HG03457 (cell line): Measurements from ENCODE around the gene PRELID1.
"Not testable (repeated sequence)": the region's sequence is repeated elsewhere in the genome, so short reads cannot be mapped to it uniquely, and the experiment has no call there.

ENCODE experiments used
- ATAC-seq: cut with Tn5 transposase; IDR thresholded peaks from one replicate; pipeline ENCODE4 v1.9.1; 2021; ENCODE audit warnings: moderate number of reproducible peaks; ENCODE audit not compliant: unreplicated experiment

The PRELID1 gene

GRCh38 chr5:177299697-177300096 is 3.9 kb upstream of the PRELID1 start:
- ATAC-seq, result no peak

- peak; percentile 37 for ATAC-seq
Observed at GRCh38 chr5:177300236-177300880, 3.2 kb upstream of the PRELID1 start.

DNA sequence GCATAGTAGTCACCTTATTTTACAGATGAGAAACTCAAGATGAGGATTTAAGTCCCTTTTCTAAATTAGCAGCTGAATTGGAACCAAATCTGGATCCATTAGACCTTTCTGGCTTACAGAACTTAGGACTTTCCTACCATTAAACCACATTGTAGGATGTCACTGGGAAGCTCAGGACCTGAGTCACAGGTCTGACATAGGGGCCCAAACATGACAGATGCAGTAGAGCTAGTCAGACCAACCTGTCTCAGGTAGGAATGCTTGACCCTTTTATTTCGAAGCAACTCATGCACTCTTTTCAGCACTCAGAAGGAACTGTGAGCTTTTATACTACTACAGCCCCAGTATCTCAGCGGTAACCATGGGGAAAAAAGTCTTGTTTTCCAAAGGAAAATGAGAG is 2.6 kb upstream of the PRELID1 start:
- no peak for ATAC-seq

DNA sequence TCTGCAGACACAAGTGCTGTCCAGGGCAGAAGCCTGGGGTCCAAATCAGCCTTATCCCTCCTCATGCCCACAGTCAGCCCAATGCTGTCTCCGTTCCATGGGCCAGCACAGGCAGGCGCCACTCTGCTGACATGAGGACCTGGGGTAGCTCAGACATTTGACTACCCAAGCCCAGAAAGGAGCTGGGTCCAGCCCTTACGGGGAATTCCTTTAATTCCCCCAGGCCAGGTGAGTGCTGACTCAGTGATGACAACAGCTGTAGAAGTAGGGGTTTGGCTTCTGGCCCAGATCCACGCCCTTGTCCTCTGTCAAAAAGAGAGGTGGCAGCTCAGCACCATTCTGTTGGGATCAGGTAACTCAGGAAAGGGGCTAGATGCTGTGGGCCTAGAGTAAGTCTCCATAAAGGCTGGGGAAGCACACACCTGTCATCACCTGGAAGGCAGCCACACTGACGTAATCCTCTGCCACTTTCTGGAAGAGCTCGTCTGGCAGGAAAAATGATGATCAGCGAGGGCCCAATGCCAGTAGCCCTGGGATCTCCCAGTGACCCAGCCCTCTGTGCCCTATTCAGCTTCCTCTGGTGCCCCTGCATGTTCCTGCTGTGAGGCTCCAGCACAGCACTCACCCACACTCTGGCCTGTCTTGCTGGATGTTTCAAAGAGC is 2.0 kb upstream of the PRELID1 start:
- no peak for ATAC-seq

DNA sequence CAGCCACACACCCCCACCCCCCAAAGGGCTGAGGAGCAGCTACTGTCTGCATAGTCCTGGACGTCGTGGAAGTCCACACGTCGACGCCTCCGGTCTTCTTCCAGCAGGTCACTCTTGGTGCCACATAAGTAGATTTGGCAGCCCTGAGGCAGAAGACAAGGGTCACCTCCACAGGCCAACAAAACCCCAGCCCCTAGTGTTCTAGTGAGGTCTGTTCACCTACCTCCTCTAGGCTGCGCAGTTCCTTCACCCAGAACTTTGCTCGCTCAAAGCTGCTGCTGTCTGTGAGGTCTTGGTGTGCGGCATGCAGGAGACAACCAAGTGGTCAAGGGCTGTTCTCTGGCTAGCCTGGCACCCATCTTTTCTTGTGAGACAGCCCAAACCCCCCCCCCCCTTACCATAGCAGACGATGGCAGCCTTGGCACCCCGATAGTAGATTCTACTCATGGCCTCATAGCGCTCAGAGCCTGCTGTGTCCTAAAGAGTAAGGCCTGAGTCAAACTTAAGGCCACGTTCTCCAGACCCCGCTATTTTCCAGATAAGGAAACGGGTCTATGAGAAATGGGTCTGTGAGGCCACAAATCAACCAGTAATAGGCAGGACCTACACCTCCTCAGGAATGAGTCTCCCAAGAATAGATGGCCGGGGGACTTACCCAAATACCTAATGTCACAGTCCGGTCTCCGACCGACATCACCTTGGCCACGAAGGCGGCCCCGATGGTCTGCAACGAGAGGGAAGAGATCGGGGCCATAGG is 1.1 kb upstream of the PRELID1 start:
- no peak for ATAC-seq

DNA sequence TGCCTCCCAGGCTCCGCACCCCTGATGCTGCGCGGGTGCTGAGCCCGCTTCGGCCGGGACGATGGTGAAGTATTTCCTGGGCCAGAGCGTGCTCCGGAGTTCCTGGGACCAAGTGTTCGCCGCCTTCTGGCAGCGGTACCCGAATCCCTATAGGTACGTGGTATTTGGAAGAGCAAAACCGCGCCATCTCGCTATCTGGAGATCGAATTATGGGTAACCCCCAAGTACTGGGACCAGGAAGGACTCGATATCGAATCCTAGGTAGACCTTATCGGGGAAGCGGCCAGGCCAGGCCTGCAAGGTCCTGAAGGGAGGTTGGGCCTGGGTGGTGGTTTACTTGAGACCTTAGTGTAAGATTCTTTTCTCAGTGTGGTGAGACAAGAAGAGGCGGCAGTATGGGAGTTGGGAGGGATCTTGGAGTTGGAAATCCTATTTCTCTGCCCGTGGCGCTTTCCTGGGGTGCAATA is 359 bp downstream of the PRELID1 start:
- peak; percentile 2 for ATAC-seq

GRCh38 chr5:177304392-177305119 is 957 bp downstream of the PRELID1 start:
- ATAC-seq, result no peak

DNA sequence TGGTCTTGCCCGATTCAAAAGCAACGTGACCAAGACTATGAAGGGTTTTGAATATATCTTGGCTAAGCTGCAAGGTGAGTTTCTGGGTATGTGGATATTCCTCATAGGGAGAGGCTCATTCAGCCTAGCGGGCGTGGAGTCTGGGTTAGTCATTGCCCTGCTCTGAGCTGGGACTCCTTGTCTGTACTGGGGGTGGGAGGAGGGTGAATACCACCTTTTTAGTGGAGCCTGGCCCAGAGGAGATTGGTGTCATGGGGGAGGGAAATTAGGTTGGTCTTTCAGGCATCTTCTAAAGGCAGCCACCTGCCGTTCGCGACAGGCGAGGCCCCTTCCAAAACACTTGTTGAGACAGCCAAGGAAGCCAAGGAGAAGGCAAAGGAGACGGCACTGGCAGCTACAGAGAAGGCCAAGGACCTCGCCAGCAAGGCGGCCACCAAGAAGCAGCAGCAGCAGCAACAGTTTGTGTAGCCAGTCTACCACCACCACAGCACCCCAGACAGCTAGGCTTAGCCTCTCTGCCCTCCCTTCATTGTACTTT is 2.6 kb downstream of the PRELID1 start:
- not testable (repeated sequence) for ATAC-seq

- no peak for ATAC-seq
Observed at GRCh38 chr5:177306674-177307543, 3.3 kb downstream of the PRELID1 start.

DNA sequence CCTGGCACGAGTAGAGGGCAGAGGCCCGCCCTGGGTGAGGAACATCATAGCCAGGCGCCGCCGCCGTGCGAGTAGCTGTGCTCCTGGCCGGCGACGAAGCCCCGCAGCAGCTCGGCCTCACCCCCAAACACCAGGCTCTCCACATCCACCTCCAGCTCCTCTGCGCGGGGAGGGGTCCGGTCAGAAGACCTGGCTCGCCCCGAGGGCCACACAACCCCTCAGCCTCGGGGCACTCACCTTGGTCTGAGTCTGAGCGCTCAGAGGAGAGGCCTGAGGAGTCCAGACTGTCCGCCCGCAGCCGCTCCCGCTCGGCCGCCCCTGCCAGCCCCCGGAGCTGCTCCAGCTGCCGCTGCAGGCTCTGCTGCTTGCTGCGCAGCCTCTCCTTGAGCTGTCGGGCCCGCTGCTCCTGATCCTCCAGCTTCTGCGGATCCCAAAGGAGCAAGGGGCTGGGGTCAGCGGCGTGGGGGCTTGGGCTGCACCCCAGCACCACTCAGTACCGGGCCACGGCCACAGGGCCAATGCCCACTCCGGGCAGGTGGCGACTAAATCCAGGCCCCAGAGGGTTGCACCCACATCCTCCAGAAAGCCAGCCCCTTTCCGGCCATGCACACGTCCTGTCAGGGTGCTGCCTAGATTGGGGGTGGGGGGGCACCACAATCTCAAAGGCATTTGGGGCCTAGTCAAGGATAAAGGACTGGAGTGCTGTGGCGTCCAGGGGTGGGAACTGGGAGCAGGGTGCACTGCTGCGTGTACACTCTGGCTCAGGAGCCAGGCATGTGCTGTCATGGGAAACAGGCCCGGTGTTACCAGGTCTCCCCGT is 4.2 kb downstream of the PRELID1 start:
- no peak for ATAC-seq

- ATAC-seq, result no peak
Observed at GRCh38 chr5:177308740-177309139, 5.1 kb downstream of the PRELID1 start.

GRCh38 chr5:177309351-177310191 is 6.0 kb downstream of the PRELID1 start:
- ATAC-seq, result no peak

- ATAC-seq, result no peak
Observed at GRCh38 chr5:177310332-177310731, 6.7 kb downstream of the PRELID1 start.

- no peak for ATAC-seq
Observed at GRCh38 chr5:177310757-177311391, 7.3 kb downstream of the PRELID1 start.

DNA sequence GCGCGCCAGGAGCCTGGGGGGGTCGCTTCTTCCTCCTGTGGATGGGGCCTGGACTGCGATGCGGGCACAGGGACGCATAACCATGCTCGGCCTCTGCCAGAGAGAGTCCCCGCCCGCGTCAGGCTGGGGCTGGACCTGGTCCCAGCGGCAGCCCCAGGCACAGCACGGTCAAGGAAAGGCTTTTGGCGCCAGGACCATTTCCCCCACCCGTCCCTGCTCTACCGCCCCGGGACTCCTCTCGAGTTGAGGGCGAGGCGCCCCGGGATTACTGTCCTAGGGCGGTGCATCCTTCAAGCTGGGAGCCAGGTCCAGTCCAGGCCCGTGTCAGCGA is 7.8 kb downstream of the PRELID1 start:
- no peak for ATAC-seq

DNA sequence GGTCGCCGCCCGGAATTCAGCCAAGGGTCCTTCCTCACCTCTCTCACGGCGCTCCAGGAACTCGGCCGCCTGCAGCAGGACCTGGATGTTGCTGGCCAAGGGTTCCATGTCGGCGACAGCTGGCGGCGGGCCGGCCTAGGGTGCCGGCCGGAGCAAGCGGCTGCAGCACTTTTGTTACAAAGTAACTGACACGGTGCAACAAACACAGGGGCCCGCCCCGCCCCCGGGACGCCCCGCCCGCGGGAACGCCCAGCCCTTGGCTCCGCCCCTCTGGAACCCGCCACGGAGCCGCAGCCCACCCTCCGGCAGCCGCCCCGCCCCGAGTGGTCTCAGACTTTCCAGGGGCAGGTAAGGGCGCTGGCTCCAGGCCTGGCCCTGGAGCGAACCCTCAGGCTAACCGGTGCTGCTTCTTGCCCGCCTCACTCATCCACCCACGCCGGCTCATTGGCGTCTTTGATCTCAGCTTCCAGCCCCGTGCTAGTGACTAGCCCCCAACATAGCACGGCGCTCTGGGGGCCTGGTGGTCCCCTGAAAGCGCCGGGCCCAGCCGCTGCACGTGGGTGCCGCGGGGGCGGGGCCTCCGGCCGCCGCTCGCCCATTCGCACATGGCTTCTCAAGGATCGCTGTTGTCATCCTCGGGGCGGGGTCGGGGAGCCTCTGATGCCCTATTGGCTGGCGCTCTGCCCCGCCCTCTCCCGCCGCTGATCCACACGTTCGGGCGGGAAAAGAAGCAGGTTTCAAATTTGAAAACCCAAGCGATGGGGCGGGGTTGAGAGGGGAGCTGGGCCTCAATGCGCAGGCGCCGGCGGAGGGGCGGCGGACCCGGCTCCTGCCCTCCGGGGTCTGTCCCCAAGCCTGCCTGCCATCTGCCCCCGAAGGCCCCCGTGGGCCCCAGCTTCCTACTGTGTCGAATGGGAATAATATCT is 8.4 kb downstream of the PRELID1 start, which contains the start of gene MXD3:
Gene MXD3 (minus strand): TSS at position 176 of the 926 bp plus-strand sequence. CDS start 68 bp downstream, at position 108.
- ATAC-seq, result peak; percentile 67
